Measurements from ENCODE around the gene NPAS3. TPM values are rescaled to one million over a fixed set of nuclear protein-coding genes. Genes with fewer than 3 reads are reported as not detected.

NPAS3 gene
- total and polyA plus RNA-seq, 2 donors (not counting 1 experiment from before 2014, with no cell fraction given): 0.10 to 0.50 TPM

- Histone ChIP-seq H3K36me3 (ENCODE audit: control insufficient read depth, insufficient read depth, low read length) (no peaks in the 10 kb centered on the region), H3K27ac (ENCODE audit: insufficient read depth, low read length) (no peak overlapping the region), H3K4me2 (ENCODE audit: extremely low read depth, insufficient read depth, low read length) (no peak overlapping the region), H3K9ac (ENCODE audit: insufficient read depth, low read length) (no peak overlapping the region), H3K4me3 (replicated peaks in 1 of 4; ENCODE audit: control extremely low read depth in 1 of 4, insufficient read depth in 1 of 4, low read depth in 3 of 4, low read length in 4 of 4) (no peak overlapping the region), H3K9me3 (ENCODE audit: control insufficient read depth, insufficient read depth, low read depth, low read length) (no peaks in the 10 kb centered on the region), H2AFZ (ENCODE audit: low read length) (no peak overlapping the region), H4K20me1 (ENCODE audit: control insufficient read depth, extremely low read depth, insufficient read depth, low read length) (no peaks in the 10 kb centered on the region), H3K79me2 (ENCODE audit: control insufficient read depth, insufficient read depth, low read length) (no peaks in the 10 kb centered on the region), H3K4me1 (ENCODE audit: control insufficient read depth, extremely low read depth, insufficient read depth, low read length) (no peaks in the 10 kb centered on the region), H3K27me3 (ENCODE audit: control insufficient read depth, insufficient read depth, low read length) (peaks cover 2% of the 10 kb centered on the region)
- no peak for DNase-seq (ENCODE audit: low read depth in 2 of 2)
- TF ChIP-seq EZH2 (IDR thresholded peaks at IDR 0.05; ENCODE audit: low read length, missing control alignments) (no peak), CTCF (conservative IDR thresholded peaks at IDR 0.05 in 1 of 2, IDR thresholded peaks at IDR 0.05 in 1 of 2; ENCODE audit: low read depth in 1 of 2, low read length in 2 of 2) (no peak)
Observed at GRCh38 chr14:33009673-33010072, 71.0 kb downstream of the NPAS3 start.

- H3K4me1 ChIP-seq (ENCODE audit: control insufficient read depth, extremely low read depth, insufficient read depth, low read length): no peaks in the 10 kb centered on the region
- no peaks in the 10 kb centered on the region for H4K20me1 ChIP-seq (ENCODE audit: control insufficient read depth, extremely low read depth, insufficient read depth, low read length)
- peaks cover 2% of the 10 kb centered on the region for H3K27me3 ChIP-seq (ENCODE audit: control insufficient read depth, insufficient read depth, low read length)
- H3K9me3 ChIP-seq (ENCODE audit: control insufficient read depth, insufficient read depth, low read depth, low read length): no peaks in the 10 kb centered on the region
- H3K79me2 ChIP-seq (ENCODE audit: control insufficient read depth, insufficient read depth, low read length): no peaks in the 10 kb centered on the region
- H3K4me2 ChIP-seq (ENCODE audit: extremely low read depth, insufficient read depth, low read length): no peak overlapping the region
- no peak overlapping the region for H3K4me3 ChIP-seq (replicated peaks in 1 of 4; ENCODE audit: control extremely low read depth in 1 of 4, insufficient read depth in 1 of 4, low read depth in 3 of 4, low read length in 4 of 4)
- no peak overlapping the region for H2AFZ ChIP-seq (ENCODE audit: low read length)
- no peak for TF ChIP-seq CTCF (conservative IDR thresholded peaks at IDR 0.05 in 1 of 2, IDR thresholded peaks at IDR 0.05 in 1 of 2; ENCODE audit: low read depth in 1 of 2, low read length in 2 of 2)
- no peaks in the 10 kb centered on the region for H3K36me3 ChIP-seq (ENCODE audit: control insufficient read depth, insufficient read depth, low read length)
- H3K9ac ChIP-seq (ENCODE audit: insufficient read depth, low read length): no peak overlapping the region
- H3K27ac ChIP-seq (ENCODE audit: insufficient read depth, low read length): no peak overlapping the region
- no peak for DNase-seq (ENCODE audit: low read depth in 2 of 2)
Observed at GRCh38 chr14:33010495-33010894, 71.8 kb downstream of the NPAS3 start.

GRCh38 chr14:33014710-33015109, 76.0 kb downstream of the NPAS3 start:
- Histone ChIP-seq H3K4me3 (replicated peaks in 1 of 4; ENCODE audit: control extremely low read depth in 1 of 4, insufficient read depth in 1 of 4, low read depth in 3 of 4, low read length in 4 of 4) (no peak overlapping the region), H3K27ac (ENCODE audit: insufficient read depth, low read length) (no peak overlapping the region), H3K36me3 (ENCODE audit: control insufficient read depth, insufficient read depth, low read length) (no peaks in the 10 kb centered on the region), H3K79me2 (ENCODE audit: control insufficient read depth, insufficient read depth, low read length) (no peaks in the 10 kb centered on the region), H2AFZ (ENCODE audit: low read length) (no peak overlapping the region), H3K9me3 (ENCODE audit: control insufficient read depth, insufficient read depth, low read depth, low read length) (no peaks in the 10 kb centered on the region), H3K9ac (ENCODE audit: insufficient read depth, low read length) (no peak overlapping the region), H4K20me1 (ENCODE audit: control insufficient read depth, extremely low read depth, insufficient read depth, low read length) (no peaks in the 10 kb centered on the region), H3K27me3 (ENCODE audit: control insufficient read depth, insufficient read depth, low read length) (no peaks in the 10 kb centered on the region), H3K4me1 (ENCODE audit: control insufficient read depth, extremely low read depth, insufficient read depth, low read length) (no peaks in the 10 kb centered on the region), H3K4me2 (ENCODE audit: extremely low read depth, insufficient read depth, low read length) (no peak overlapping the region)
- no peak for DNase-seq (ENCODE audit: low read depth in 2 of 2)
- TF ChIP-seq CTCF (conservative IDR thresholded peaks at IDR 0.05 in 1 of 2, IDR thresholded peaks at IDR 0.05 in 1 of 2; ENCODE audit: low read depth in 1 of 2, low read length in 2 of 2) (no peak), EZH2 (IDR thresholded peaks at IDR 0.05; ENCODE audit: low read length, missing control alignments) (no peak)
